Right lobe of liver (tissue), 6 donors: ENCODE results near the gene HNRNPA3. TPM values are rescaled to one million over a fixed set of nuclear protein-coding genes. Genes with fewer than 3 reads are reported as not detected.
"Not testable (repeated sequence)": the region's sequence is repeated elsewhere in the genome, so short reads cannot be mapped to it uniquely, and the experiment has no call there.

ENCODE experiments used
- ATAC-seq, 4 donors: fragments of 200-7000 bp; cut with Tn5 transposase; one replicate each; pipeline ENCODE4 v1.9.1; 2020; ENCODE audit warnings: mild to moderate bottlenecking in 4 of 4, moderate library complexity in 4 of 4
- DNase-seq, 3 donors: peaks; one replicate each; pipeline ENCODE4 v3.0.0-alpha.2; 2020
- H3K27ac ChIP-seq, 3 donors: fragments of 200-600 bp; one replicate each; pipeline ENCODE4 v1.8.0; 2022
- H3K27me3 ChIP-seq, 2 donors: fragments of 200-600 bp; one replicate each; pipeline ENCODE4 v1.8.0; 2022
- H3K36me3 ChIP-seq, 4 donors: fragments of 200-600 bp; sonication (generic) in 1 of 4; one replicate each; pipeline versions ENCODE4 v1.5.1 to v1.8.0; 2017 to 2022; ENCODE audit warnings: control low read depth in 1 of 4
- H3K4me1 ChIP-seq, 4 donors: fragments of 200-600 bp; sonication (generic) in 1 of 4; one replicate each; pipeline versions ENCODE4 v1.5.1 to v1.8.0; 2017 to 2022; ENCODE audit warnings: control low read depth in 1 of 4
- H3K4me3 ChIP-seq, 3 donors: fragments of 200-600 bp; one replicate each; pipeline ENCODE4 v1.8.0; 2022
- H3K9me3 ChIP-seq, 4 donors: fragments of 200-600 bp; sonication (generic) in 1 of 4; one replicate each; pipeline versions ENCODE4 v1.5.1 to v1.8.0; 2017 to 2022; ENCODE audit warnings: control low read depth in 1 of 4
- POLR2A ChIP-seq: fragments of 450-650 bp; IDR thresholded peaks from one replicate; pipeline ENCODE4 v1.6.1; 2017; ENCODE audit warnings: antibody characterized with exemption, mild to moderate bottlenecking
- WGBS: methylation state at CpG from one replicate; pipeline ENCODE4 v1.1.6; 2018; ENCODE audit warnings: low coverage, low lambda C conversion rate; ENCODE audit not compliant: insufficient coverage; ENCODE audit errors: missing lambda C conversion rate; 5-methylcytosine and 5-hydroxymethylcytosine counted together
- intact Hi-C, 2 donors: fragments of 100-400 bp; cut with DNase I; formaldehyde crosslinking; loops; one replicate each; pipeline versions ENCODE4 v1.11.2 to v1.14.1; 2022
- total RNA-seq, 6 experiments: library from RNA; depleted of rRNA in 2 of 6; stranded (reverse); fragments of >200 nt in 2 of 6; fragmentation: NEBNext Ultra II Directional in 3 of 6; extraction: Animal tissue kit (Norgen Biotek cat#: 25700) in 3 of 6; gene quantifications; one replicate each; pipeline versions ENCODE4 v1.1.0 to v1.2.4, GENCODE V29; 2016 to 2023
- TF ChIP-seq, protein P1 (sequence below), 4 donors: fragments of 200-600 bp in 3 of 4; fragments of 450-650 bp in 1 of 4; IDR thresholded peaks; one replicate each; pipeline versions ENCODE4 v1.5.1 to v1.8.0; 2016 to 2022; ENCODE audit warnings: antibody characterized with exemption in 4 of 4, mild to moderate bottlenecking in 2 of 4
- donor health status: DM: no; HTN: yes; CAD: no.
- donor health status: DM: no; HTN: no; CAD: no.
- donor health status: DM: no; HTN: no; CAD: no.
- donor health status: DM: no; HTN: yes; CAD: no.
- donor health status: DM: no; HTN: yes; CAD: no.

The HNRNPA3 gene
- total RNA-seq, 6 experiments from 2014 or later, result 22.4 to 70.4 (median 54.8) TPM

DNA sequence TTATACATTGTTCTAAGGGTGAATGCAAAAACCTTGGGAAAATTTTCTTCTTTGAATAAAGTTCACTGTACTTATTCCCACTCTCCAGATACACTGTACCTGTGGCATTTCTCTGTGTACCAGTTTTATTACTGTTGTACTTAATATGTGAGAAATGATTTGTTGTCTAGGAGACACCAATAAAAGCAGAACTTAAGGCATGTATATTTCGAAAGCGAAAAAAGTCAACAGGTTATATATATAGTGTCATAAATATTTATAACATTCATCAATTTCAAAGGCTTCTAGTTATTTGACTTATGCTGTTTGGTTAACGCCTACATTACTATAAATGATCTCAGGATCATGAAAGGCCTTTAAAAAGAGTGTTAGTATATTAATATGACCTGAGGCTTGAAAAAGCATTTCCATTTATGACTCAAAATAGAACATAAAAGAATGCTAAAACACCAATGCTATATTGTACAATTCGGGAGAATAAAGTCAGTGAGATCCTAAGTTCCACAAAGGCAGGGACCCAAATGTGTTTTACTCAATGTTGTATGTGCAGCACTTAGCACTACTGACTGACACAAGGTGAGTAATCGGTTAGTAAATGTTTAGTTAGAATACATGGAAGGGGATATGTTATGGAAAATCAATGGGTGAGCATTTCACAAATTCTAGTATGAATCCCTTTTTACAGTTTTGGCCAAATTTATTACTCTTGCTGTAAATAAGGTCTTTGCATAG lies 32.2 kb upstream of the HNRNPA3 start:
- H3K9me3 ChIP-seq, result no peaks in the 10 kb centered on the region
- no peak for DNase-seq
- WGBS, result 93% methylated on average over 5 of the region's 5 CpGs
- peaks cover 0 to 10% (median 0%) of the 10 kb centered on the region in 4 donors for H3K4me1 ChIP-seq
- no peak for TF ChIP-seq POLR2A
- TF ChIP-seq, protein P1, sequence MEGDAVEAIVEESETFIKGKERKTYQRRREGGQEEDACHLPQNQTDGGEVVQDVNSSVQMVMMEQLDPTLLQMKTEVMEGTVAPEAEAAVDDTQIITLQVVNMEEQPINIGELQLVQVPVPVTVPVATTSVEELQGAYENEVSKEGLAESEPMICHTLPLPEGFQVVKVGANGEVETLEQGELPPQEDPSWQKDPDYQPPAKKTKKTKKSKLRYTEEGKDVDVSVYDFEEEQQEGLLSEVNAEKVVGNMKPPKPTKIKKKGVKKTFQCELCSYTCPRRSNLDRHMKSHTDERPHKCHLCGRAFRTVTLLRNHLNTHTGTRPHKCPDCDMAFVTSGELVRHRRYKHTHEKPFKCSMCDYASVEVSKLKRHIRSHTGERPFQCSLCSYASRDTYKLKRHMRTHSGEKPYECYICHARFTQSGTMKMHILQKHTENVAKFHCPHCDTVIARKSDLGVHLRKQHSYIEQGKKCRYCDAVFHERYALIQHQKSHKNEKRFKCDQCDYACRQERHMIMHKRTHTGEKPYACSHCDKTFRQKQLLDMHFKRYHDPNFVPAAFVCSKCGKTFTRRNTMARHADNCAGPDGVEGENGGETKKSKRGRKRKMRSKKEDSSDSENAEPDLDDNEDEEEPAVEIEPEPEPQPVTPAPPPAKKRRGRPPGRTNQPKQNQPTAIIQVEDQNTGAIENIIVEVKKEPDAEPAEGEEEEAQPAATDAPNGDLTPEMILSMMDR (IDR thresholded peaks at IDR 0.05), result no peak
- intact Hi-C loops, result no loop called here
- no peak overlapping the region for H3K4me3 ChIP-seq
- ATAC-seq, result no peak
- no peaks in the 10 kb centered on the region for H3K27me3 ChIP-seq
- H3K27ac ChIP-seq, result no peak overlapping the region
- H3K36me3 ChIP-seq, result no peaks in the 10 kb centered on the region

DNA sequence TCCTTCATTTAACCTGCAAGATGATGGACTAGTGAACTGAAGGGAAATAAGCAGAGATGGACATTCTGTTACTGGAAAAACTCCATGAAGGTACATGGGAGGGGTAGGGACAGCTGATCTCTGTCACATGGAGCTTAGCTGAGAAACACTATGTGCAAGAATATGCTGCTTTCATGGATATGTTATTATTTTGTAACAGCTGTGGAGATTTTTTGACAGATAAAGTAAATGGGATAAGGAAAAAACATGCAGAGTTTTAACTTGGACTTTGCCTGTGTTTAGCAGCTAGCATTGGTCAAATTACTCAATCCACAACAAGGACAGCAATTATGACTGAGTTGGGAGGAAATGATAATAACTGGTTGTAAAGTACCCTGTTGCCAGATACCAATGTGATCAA lies 28.7 kb upstream of the HNRNPA3 start:
- peak; percentile 58 to 72 (median 66) for ATAC-seq
- Histone ChIP-seq H3K9me3 (no peaks in the 10 kb centered on the region), H3K27me3 (no peaks in the 10 kb centered on the region), H3K27ac (no peak overlapping the region), H3K4me3 (no peak overlapping the region), H3K4me1 (peaks cover 0 to 15% (median 0%) of the 10 kb centered on the region in 4 donors), H3K36me3 (no peaks in the 10 kb centered on the region)
- intact Hi-C loops, result no loop called here
- TF ChIP-seq, protein P1 (IDR thresholded peaks at IDR 0.05), result no peak
- no peak for TF ChIP-seq POLR2A
- no peak for DNase-seq

DNA sequence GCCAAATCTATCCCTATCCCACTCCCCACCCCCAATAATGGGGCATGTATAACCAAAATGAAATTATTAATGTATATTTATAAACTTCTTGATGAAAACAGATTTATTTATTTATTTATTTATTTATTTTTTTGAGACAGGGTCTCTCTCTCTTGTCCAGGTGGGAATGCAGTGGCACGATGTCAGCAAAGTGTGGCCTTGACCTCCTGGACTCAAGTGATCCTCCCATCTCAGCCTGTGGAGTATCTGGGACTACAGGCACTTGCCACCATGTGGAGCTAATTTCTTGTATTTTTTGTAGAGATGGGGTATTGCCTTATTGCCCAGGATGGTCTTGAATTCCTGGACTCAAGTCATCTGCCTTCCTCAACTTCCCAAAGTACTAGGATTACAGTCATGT lies 28.0 kb upstream of the HNRNPA3 start:
- DNase-seq, result no peak
- Histone ChIP-seq H3K9me3 (no peaks in the 10 kb centered on the region), H3K36me3 (no peaks in the 10 kb centered on the region), H3K4me3 (no peak overlapping the region), H3K4me1 (peaks cover 0 to 15% (median 0%) of the 10 kb centered on the region in 4 donors), H3K27ac (no peak overlapping the region), H3K27me3 (no peaks in the 10 kb centered on the region)
- no peak for TF ChIP-seq POLR2A
- TF ChIP-seq, protein P1 (IDR thresholded peaks at IDR 0.05), result no peak
- no peak for ATAC-seq
- intact Hi-C loops, result no loop called here
- WGBS, result 30% methylated on average over 1 of the region's 1 CpG

DNA sequence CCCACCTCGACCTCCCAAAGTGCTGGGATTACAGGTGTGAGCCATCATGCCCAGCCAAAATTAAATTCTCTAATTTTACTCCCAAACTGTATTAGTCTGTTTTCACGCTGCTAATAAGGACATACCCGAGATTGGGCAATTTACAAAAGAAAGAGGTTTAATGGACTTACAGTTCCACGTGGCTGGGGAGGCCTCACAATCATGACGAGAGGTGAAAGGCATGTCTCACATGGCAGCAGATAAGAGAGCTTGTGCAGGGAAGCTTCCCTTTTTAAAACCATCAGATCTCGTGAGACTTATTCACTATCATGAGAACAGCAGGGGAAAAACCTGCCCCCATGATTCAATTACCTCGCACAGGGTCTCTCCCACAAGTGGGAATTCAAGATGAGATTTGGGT lies 26.6 kb upstream of the HNRNPA3 start:
- H3K9me3 ChIP-seq, H3K36me3 ChIP-seq, DNase-seq, ATAC-seq, H3K4me3 ChIP-seq, intact Hi-C loops, H3K27me3 ChIP-seq, H3K27ac ChIP-seq: not testable (repeated sequence)
- WGBS, result 83% methylated on average over 7 of the region's 7 CpGs
- H3K4me1 ChIP-seq, result peaks cover 0 to 15% (median 0%) of the 10 kb centered on the region in 4 donors

DNA sequence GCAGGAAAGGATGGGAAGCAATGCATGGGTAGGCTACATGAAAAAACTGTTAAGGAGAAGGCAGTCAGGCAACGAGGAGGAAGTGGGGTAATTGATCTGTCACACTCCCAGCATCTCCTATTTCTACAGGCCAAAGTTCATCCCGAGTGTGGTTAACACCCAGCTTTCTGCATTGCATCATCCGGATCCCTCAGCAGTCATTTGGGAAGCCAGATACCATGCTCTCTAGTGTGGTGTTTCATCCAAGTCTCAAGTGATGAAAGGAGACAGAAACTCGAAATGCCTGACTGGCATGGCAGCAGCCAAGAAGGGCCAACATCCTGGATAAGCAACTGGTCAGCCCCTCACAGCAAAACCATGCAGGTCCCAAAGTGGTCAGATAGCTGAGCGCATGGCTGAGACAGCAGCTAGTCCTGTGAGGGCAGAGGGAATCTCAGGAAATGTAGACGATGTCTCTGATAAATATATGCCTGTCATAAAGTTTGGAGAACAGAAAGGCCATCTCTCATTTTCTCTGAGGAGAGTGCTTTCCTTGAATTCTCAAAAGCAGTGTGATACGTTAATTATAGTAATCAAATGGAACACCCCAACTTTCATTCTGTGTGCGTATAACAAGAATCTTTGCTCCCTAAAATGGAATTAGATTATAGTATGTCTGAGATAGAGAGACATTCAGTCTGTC lies 24.8 kb upstream of the HNRNPA3 start:
- H3K9me3 ChIP-seq, result no peaks in the 10 kb centered on the region
- DNase-seq, result peak in 2 of 3 donors; percentile 29 to 60
- peaks cover 0 to 15% (median 0%) of the 10 kb centered on the region in 4 donors for H3K4me1 ChIP-seq
- H3K36me3 ChIP-seq, result no peaks in the 10 kb centered on the region
- WGBS, result 43% methylated on average over 7 of the region's 8 CpGs
- intact Hi-C loops, result no loop called here
- no peak overlapping the region for H3K4me3 ChIP-seq
- peak; percentile 93 to 96 (median 94) for ATAC-seq
- no peaks in the 10 kb centered on the region for H3K27me3 ChIP-seq
- no peak for TF ChIP-seq POLR2A
- TF ChIP-seq, protein P1 (IDR thresholded peaks at IDR 0.05), result no peak
- peak overlapping the region in 1 of 3 donors; percentile 34 for H3K27ac ChIP-seq
